ENCODE results near the gene KRTAP20-2. TPM values are rescaled to one million over a fixed set of nuclear protein-coding genes. Genes with fewer than 3 reads are reported as not detected.

The KRTAP20-2 gene
- total RNA-seq, 2 experiments from 2014 or later = not detected

Other genes with a start within 250 kb of the KRTAP20-2 start
- not detected for gene KRTAP13-1, start 239.2 kb upstream of the KRTAP20-2 start, total RNA-seq
- not detected for gene KRTAP13-3, start 209.3 kb upstream of the KRTAP20-2 start, total RNA-seq
- not detected for gene KRTAP13-4, start 205.0 kb upstream of the KRTAP20-2 start, total RNA-seq
- gene KRTAP15-1, start 194.9 kb upstream of the KRTAP20-2 start, total RNA-seq = not detected
- not detected for gene KRTAP19-1, start 154.8 kb upstream of the KRTAP20-2 start, total RNA-seq
- gene KRTAP19-2, start 147.8 kb upstream of the KRTAP20-2 start, total RNA-seq = not detected
- gene KRTAP19-3, start 143.2 kb upstream of the KRTAP20-2 start, total RNA-seq = not detected
- not detected for gene KRTAP19-4, start 138.0 kb upstream of the KRTAP20-2 start, total RNA-seq
- gene KRTAP19-5, start 133.1 kb upstream of the KRTAP20-2 start, total RNA-seq = not detected
- not detected for gene KRTAP19-6, start 93.3 kb upstream of the KRTAP20-2 start, total RNA-seq
- not detected for gene KRTAP19-7, start 73.9 kb upstream of the KRTAP20-2 start, total RNA-seq
- gene KRTAP22-2, start 44.8 kb upstream of the KRTAP20-2 start, total RNA-seq = not detected
- not detected for gene KRTAP6-3, start 42.8 kb upstream of the KRTAP20-2 start, total RNA-seq
- gene KRTAP6-2, start 36.3 kb upstream of the KRTAP20-2 start, total RNA-seq = not detected
- gene KRTAP22-1, start 34.1 kb upstream of the KRTAP20-2 start, total RNA-seq = not detected
- gene KRTAP6-1, start 21.3 kb upstream of the KRTAP20-2 start, total RNA-seq = not detected
- not detected for gene KRTAP20-1, start 18.8 kb upstream of the KRTAP20-2 start, total RNA-seq
- gene KRTAP20-4, start 14.6 kb upstream of the KRTAP20-2 start, total RNA-seq = not detected
- not detected for gene KRTAP20-3, start 7.7 kb downstream of the KRTAP20-2 start, total RNA-seq
- gene KRTAP21-3, start 83.6 kb downstream of the KRTAP20-2 start, total RNA-seq = not detected
- not detected for gene KRTAP21-2, start 112.1 kb downstream of the KRTAP20-2 start, total RNA-seq
- not detected for gene KRTAP21-1, start 120.2 kb downstream of the KRTAP20-2 start, total RNA-seq
- gene KRTAP8-1, start 178.1 kb downstream of the KRTAP20-2 start, total RNA-seq = not detected
- not detected for gene KRTAP7-1, start 194.6 kb downstream of the KRTAP20-2 start, total RNA-seq
- not detected for gene KRTAP11-1, start 246.4 kb downstream of the KRTAP20-2 start, total RNA-seq